Measurements from ENCODE around the gene POC1A.

The POC1A gene

DNA sequence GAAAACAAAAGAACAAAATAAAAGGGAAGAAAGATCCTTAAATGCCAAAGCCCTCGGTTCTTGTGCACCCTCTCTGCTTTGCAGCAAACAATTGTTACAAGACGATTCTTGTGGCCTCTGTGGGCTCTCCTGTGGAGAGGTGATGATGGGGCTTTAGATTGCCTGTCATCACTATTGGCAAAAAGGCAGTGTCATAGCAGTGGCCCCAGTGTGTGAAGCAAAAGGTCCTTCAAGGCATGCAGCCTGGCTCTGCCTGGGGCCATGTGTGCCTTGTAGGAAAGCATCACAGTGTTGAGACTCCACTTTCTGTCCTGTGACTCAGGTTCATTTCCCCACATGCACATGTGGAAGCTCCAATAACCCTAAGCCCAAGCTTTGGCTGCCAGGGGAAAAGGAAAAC lies 43.7 kb downstream of the POC1A start:
- no peaks in the 10 kb centered on the region for H3K36me3 ChIP-seq (ENCODE audit: insufficient read depth)
- no peak overlapping the region for H3K4me2 ChIP-seq
- H3K27me3 ChIP-seq (ENCODE audit: insufficient read depth, low read depth), result no peaks in the 10 kb centered on the region
- H2AFZ ChIP-seq (ENCODE audit: low read depth), result no peak overlapping the region
- no peaks in the 10 kb centered on the region for H3K79me2 ChIP-seq (ENCODE audit: insufficient read depth, low read depth)
- TF ChIP-seq CTCF (conservative IDR thresholded peaks at IDR 0.05; ENCODE audit: low read depth, low read length), result no peak
- H4K20me1 ChIP-seq (ENCODE audit: insufficient read depth), result no peaks in the 10 kb centered on the region
- H3K4me1 ChIP-seq (ENCODE audit: low read depth, poor library complexity, severe bottlenecking), result no peaks in the 10 kb centered on the region
- no peak overlapping the region for H3K27ac ChIP-seq
- no peak overlapping the region for H3K9ac ChIP-seq
- no peak overlapping the region for H3K4me3 ChIP-seq (IDR thresholded peaks at IDR 0.05; ENCODE audit: insufficient read depth, low read depth, low read length)

DNA sequence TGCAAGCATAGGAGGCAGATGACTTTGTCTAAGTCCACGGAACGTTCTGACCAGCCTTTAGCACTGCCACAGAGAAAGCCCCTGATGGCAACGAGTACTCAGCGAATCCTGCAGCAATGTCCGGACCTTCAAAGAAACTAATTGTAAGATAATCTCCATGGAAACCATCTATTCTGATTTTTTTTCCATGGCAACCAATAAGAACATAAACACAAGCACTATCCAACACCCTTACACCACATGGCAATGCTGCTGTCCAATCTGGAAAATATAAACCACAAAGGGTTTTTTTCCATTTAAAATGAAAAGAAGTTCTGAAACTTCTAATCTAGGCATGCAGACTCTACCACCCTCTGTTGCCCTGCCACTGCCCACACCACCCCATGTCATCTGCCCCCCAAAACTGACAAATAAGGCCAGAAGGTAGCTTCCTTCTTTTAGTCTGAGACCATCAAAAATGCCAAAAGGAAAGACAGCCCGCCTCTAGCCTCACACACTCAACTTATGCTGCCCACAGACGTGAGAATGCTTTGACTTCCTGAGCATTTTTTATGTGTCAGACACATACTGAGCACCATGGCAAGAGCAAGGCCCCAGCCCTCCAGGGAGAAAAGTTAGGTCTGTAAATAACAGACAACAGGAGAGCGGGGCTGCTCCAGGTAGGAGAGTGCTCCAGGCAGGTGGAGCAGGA lies 44.5 kb downstream of the POC1A start:
- no peaks in the 10 kb centered on the region for H3K27me3 ChIP-seq (ENCODE audit: insufficient read depth, low read depth)
- H3K4me2 ChIP-seq, result no peak overlapping the region
- H2AFZ ChIP-seq (ENCODE audit: low read depth), result no peak overlapping the region
- no peak for TF ChIP-seq CTCF (conservative IDR thresholded peaks at IDR 0.05; ENCODE audit: low read depth, low read length)
- H3K9ac ChIP-seq, result no peak overlapping the region
- H3K36me3 ChIP-seq (ENCODE audit: insufficient read depth), result no peaks in the 10 kb centered on the region
- H3K4me3 ChIP-seq (IDR thresholded peaks at IDR 0.05; ENCODE audit: insufficient read depth, low read depth, low read length), result no peak overlapping the region
- H4K20me1 ChIP-seq (ENCODE audit: insufficient read depth), result no peaks in the 10 kb centered on the region
- no peak overlapping the region for H3K27ac ChIP-seq
- H3K79me2 ChIP-seq (ENCODE audit: insufficient read depth, low read depth), result no peaks in the 10 kb centered on the region
- no peaks in the 10 kb centered on the region for H3K4me1 ChIP-seq (ENCODE audit: low read depth, poor library complexity, severe bottlenecking)

DNA sequence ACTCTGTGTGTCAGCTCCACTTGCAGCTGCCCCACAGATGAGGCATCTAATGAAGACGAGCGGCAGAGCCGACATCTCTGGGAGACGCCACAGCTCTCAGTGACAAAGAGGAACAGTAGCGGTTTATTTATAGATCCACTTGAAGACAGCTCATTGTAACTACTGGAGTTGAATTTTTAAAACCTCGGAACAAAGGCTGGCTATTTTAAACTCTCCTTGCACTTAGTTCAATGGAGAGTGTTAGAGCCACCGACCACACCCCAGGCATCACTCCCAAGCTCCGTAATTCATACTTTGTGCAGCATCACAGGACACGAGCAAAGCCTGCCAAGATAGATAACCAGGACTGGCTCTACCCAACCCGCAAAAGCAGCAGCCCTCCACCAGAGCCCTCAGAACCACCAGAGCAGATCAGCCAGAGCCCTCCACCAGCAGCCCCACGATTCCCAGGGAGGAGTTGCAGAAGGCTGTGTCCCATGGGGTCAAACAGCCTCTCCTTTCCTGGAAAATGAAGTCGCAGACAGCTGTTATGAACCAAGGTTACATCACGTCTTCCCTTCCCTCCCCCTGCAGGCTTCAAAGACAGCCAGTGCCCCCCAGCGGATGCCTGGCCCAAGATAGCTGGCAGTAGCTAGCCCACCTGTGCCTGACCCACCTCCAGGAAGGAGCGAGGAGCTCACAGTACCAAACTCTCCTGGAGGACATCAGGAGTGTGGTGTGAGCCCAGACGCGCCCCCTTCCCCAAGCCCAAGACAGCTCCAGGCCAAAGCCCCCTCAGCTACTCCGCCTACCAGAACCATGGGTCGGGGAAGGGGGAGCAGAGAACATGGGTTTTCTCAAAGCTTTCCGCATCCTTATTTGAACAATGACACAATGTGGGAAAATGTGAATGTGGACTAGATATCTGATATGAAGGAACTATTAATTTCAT lies 45.7 kb downstream of the POC1A start:
- Histone ChIP-seq H3K4me3 (IDR thresholded peaks at IDR 0.05; ENCODE audit: insufficient read depth, low read depth, low read length) (no peak overlapping the region), H3K27ac (no peak overlapping the region), H3K4me2 (no peak overlapping the region), H3K9ac (no peak overlapping the region), H3K79me2 (ENCODE audit: insufficient read depth, low read depth) (no peaks in the 10 kb centered on the region), H3K36me3 (ENCODE audit: insufficient read depth) (no peaks in the 10 kb centered on the region), H4K20me1 (ENCODE audit: insufficient read depth) (no peaks in the 10 kb centered on the region), H3K27me3 (ENCODE audit: insufficient read depth, low read depth) (no peaks in the 10 kb centered on the region), H2AFZ (ENCODE audit: low read depth) (no peak overlapping the region), H3K4me1 (ENCODE audit: low read depth, poor library complexity, severe bottlenecking) (no peaks in the 10 kb centered on the region)
- TF ChIP-seq CTCF (conservative IDR thresholded peaks at IDR 0.05; ENCODE audit: low read depth, low read length), result no peak

DNA sequence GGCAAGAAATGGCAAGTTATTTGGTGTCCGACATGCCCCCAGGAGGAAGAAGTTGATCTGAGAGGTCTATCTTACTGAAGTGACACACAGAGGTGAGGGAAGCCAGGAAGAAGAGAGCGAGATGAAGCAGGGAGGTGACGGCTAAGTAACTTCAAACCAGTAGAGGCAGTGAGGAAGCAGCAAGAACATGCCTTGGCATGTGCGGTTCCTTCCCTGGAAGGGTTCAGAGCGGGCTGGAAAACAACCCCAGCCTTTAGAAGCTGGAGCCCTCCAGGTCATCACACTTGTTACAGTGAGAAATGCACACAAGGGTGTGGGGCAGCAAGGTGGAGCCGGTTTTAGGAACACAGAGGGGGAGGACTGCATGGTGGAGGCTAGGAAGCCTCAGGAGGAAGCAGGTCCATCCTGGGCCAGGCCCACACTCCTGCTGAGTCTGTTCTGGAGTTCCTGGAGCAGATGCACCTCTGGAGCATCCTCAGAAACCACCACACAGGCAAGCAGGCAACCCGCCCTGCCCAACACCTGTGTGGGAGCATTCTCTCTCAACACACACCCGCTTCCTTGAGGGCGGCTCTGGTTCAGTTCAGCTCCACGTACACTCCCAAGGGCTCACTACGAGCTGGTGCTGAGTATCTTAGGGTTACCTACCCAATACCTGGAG lies 47.1 kb downstream of the POC1A start:
- Histone ChIP-seq H3K27ac (no peak overlapping the region), H4K20me1 (ENCODE audit: insufficient read depth) (no peaks in the 10 kb centered on the region), H3K79me2 (ENCODE audit: insufficient read depth, low read depth) (no peaks in the 10 kb centered on the region), H3K27me3 (ENCODE audit: insufficient read depth, low read depth) (no peaks in the 10 kb centered on the region), H3K4me2 (no peak overlapping the region), H3K36me3 (ENCODE audit: insufficient read depth) (no peaks in the 10 kb centered on the region), H3K4me1 (ENCODE audit: low read depth, poor library complexity, severe bottlenecking) (no peaks in the 10 kb centered on the region), H3K4me3 (IDR thresholded peaks at IDR 0.05; ENCODE audit: insufficient read depth, low read depth, low read length) (no peak overlapping the region), H3K9ac (no peak overlapping the region), H2AFZ (ENCODE audit: low read depth) (no peak overlapping the region)
- TF ChIP-seq CTCF (conservative IDR thresholded peaks at IDR 0.05; ENCODE audit: low read depth, low read length), result no peak

Measured in KMS-11 (cell line).